Measurements from ENCODE around the gene DCLRE1B. TPM values are rescaled to one million over a fixed set of nuclear protein-coding genes. Genes with fewer than 3 reads are reported as not detected.
"Not testable (repeated sequence)": the region's sequence is repeated elsewhere in the genome, so short reads cannot be mapped to it uniquely, and the experiment has no call there.

Gene DCLRE1B
- total RNA-seq, 1 donor from 2014 or later: 11.8 TPM

DNA sequence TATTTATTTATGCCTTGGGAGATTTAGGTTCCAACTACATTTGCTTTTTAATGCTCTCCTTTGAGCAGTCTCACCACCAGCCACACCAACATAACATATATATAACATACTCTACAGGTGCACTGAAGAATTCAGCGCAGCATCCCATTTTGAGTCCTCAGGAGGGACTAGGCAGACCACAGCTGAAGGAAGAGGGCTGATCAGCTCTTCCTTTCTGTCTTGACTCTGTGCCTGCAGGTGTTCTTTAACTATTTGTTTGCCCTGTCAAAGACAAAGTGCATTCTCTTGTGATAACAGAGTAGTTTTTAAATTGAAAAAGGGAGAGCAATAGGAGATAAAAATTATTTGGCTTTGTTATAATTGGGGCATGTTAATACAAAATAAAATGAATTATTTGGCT, 41.0 kb downstream of the DCLRE1B start:
- Mint-ChIP-seq H3K4me3 (ENCODE audit: unreplicated experiment) (no peak overlapping the region), H3K9me3 (ENCODE audit: unreplicated experiment) (no peaks in the 10 kb centered on the region), H3K36me3 (ENCODE audit: low read depth, unreplicated experiment) (peaks cover 11% of the 10 kb centered on the region), H3K4me1 (ENCODE audit: unreplicated experiment) (peaks cover 17% of the 10 kb centered on the region), H3K27me3 (ENCODE audit: unreplicated experiment) (no peaks in the 10 kb centered on the region), H3K27ac (ENCODE audit: unreplicated experiment) (no peak overlapping the region)
- DNase-seq (ENCODE audit: low spot score): no peak
- TF ChIP-seq, protein P1, sequence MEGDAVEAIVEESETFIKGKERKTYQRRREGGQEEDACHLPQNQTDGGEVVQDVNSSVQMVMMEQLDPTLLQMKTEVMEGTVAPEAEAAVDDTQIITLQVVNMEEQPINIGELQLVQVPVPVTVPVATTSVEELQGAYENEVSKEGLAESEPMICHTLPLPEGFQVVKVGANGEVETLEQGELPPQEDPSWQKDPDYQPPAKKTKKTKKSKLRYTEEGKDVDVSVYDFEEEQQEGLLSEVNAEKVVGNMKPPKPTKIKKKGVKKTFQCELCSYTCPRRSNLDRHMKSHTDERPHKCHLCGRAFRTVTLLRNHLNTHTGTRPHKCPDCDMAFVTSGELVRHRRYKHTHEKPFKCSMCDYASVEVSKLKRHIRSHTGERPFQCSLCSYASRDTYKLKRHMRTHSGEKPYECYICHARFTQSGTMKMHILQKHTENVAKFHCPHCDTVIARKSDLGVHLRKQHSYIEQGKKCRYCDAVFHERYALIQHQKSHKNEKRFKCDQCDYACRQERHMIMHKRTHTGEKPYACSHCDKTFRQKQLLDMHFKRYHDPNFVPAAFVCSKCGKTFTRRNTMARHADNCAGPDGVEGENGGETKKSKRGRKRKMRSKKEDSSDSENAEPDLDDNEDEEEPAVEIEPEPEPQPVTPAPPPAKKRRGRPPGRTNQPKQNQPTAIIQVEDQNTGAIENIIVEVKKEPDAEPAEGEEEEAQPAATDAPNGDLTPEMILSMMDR (IDR thresholded peaks at IDR 0.05; ENCODE audit: unreplicated experiment): no peak

DNA sequence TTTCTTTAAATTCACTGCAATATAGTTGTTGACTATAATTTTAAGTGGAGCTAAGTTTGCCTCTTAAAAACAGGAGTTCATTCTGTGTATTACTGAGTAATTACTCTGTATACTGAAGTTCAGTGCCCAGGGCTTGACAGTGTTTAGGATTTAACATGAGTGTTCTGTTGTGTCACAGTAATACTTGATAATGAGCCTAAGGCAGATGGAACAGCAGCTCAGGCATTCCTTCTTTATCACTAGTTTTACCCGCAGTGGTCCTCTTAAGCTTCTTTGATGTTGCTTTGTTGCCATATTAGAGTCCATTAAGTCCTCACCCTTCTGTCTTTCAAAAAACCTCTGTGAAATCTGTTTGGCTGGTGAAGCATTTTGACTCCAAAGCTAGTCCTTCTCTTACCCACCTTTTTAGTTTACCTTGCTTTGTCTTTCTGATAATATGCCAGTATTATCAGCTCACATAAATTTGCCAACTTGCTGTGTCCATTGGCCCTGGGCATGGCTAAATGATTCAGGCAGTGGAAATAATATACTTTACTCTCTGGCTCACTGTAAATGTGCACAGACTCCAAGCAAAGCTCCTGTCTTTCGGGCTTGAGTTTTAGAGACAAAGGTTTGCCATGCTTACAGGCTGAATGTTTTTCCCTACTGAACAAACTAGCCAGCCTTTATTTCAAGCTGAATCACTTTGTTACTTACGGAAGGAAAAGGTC, 41.7 kb downstream of the DCLRE1B start:
- Mint-ChIP-seq H3K36me3 (ENCODE audit: low read depth, unreplicated experiment) (peaks cover 10% of the 10 kb centered on the region), H3K27ac (ENCODE audit: unreplicated experiment) (no peak overlapping the region), H3K4me1 (ENCODE audit: unreplicated experiment) (peaks cover 17% of the 10 kb centered on the region), H3K9me3 (ENCODE audit: unreplicated experiment) (no peaks in the 10 kb centered on the region), H3K4me3 (ENCODE audit: unreplicated experiment) (no peak overlapping the region), H3K27me3 (ENCODE audit: unreplicated experiment) (no peaks in the 10 kb centered on the region)
- DNase-seq (ENCODE audit: low spot score): no peak
- TF ChIP-seq, protein P1 (IDR thresholded peaks at IDR 0.05; ENCODE audit: unreplicated experiment): no peak

DNA sequence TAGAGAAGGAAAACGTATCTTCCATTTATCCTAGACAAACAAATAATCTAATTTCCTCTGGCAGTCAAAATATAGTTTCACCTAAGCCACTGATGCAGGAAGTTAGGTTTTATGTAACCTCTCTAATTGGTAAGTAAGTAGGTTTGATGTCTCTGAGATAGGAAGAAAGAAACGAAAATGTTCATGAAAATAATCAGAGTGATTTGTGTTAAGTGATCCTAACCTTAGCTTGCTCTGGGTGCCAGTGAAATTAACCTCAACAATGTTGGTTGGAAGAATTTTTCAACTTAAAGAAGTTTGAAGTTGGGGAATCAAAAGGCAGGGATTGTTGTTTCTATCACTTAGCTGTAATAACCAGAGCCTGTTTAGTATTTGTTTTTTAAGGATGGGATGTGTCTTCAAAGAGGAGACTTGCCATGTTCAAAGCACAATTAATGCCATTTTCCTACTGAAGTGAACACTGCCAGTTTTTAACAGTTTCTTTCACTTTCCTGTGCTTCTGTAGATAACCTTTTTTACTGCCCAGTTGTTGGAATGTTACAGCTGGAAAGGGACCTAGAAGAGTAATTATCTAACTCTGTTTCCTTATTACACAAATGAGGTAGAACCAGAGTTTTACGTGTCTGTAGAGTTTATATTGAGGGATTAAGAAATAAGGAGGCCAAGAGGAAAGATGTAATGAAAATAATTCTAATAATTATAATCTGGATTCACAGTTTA, 42.4 kb downstream of the DCLRE1B start:
- Mint-ChIP-seq H3K27me3 (ENCODE audit: unreplicated experiment) (no peaks in the 10 kb centered on the region), H3K4me3 (ENCODE audit: unreplicated experiment) (no peak overlapping the region), H3K9me3 (ENCODE audit: unreplicated experiment) (no peaks in the 10 kb centered on the region), H3K27ac (ENCODE audit: unreplicated experiment) (peak overlapping the region; percentile 48), H3K36me3 (ENCODE audit: low read depth, unreplicated experiment) (peaks cover 10% of the 10 kb centered on the region), H3K4me1 (ENCODE audit: unreplicated experiment) (peaks cover 17% of the 10 kb centered on the region)
- DNase-seq (ENCODE audit: low spot score): no peak
- TF ChIP-seq, protein P1 (IDR thresholded peaks at IDR 0.05; ENCODE audit: unreplicated experiment): no peak

DNA sequence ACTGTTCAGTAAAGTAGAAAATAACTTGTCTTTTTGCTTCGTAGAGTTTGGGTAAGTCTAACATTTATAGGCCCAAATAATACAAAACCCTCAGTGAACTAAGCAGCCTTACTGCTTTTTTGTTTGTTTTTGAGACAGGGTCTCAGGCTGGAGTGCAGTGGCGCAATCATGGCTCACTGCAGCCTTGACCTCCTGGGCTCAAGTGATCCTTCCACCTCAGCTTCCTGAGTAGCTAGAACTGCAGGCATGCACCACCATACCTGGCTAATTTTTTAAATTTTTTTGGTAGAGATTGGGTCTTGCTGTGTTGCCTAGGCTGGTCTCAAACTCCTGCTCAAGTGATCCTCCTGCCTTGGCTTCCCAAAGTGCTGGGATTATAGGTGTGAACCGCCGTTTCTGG, 43.0 kb downstream of the DCLRE1B start:
- not testable (repeated sequence) for DNase-seq (ENCODE audit: low spot score); H3K4me3 Mint-ChIP-seq (ENCODE audit: unreplicated experiment); H3K27ac Mint-ChIP-seq (ENCODE audit: unreplicated experiment); H3K9me3 Mint-ChIP-seq (ENCODE audit: unreplicated experiment); H3K27me3 Mint-ChIP-seq (ENCODE audit: unreplicated experiment); H3K36me3 Mint-ChIP-seq (ENCODE audit: low read depth, unreplicated experiment)
- peaks cover 17% of the 10 kb centered on the region for H3K4me1 Mint-ChIP-seq (ENCODE audit: unreplicated experiment)

DNA sequence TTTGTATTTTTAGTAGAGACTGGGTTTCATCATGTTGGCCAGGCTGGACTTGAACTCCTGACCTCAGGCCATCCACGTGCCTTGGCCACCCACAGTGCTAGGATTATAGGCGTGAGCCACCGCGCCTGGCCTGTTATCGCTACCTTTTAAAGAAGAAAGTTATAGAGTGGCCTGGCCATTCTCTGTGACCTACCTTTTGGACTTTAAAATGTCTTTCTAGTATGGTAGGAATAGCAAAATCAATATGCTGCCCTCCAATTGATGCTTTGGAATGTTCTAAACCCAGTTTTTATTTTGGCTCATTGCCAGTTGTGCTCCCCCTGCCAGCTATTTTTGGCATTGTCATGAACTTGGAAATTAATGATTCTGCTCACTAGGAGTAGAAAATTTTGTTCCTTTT, 43.9 kb downstream of the DCLRE1B start:
- DNase-seq (ENCODE audit: low spot score): no peak
- no peak overlapping the region for H3K4me3 Mint-ChIP-seq (ENCODE audit: unreplicated experiment)
- H3K4me1 Mint-ChIP-seq (ENCODE audit: unreplicated experiment): peaks cover 17% of the 10 kb centered on the region
- TF ChIP-seq, protein P1 (IDR thresholded peaks at IDR 0.05; ENCODE audit: unreplicated experiment): peak; percentile 46
- no peaks in the 10 kb centered on the region for H3K9me3 Mint-ChIP-seq (ENCODE audit: unreplicated experiment)
- no peak overlapping the region for H3K27ac Mint-ChIP-seq (ENCODE audit: unreplicated experiment)
- H3K36me3 Mint-ChIP-seq (ENCODE audit: low read depth, unreplicated experiment): peaks cover 6% of the 10 kb centered on the region
- no peaks in the 10 kb centered on the region for H3K27me3 Mint-ChIP-seq (ENCODE audit: unreplicated experiment)
